SK-N-SH (cell line): ENCODE results near the gene NBEAL2. TPM values are rescaled to one million over a fixed set of nuclear protein-coding genes. Genes with fewer than 3 reads are reported as not detected.

Source experiments
- CTCF ChIA-PET: fragments of 300-600, 350-600 bp; formaldehyde crosslinking; extraction: SDS; loops from one replicate; lab custom pipeline; 2021; lab: Yijun Ruan, JAX
- POLR2A ChIA-PET: fragments of 350-600 bp; sonication (Branson Sonifier 250); formaldehyde crosslinking; extraction: SDS; loops from one replicate; lab custom pipeline; 2020; ENCODE audit warnings: antibody characterized with exemption, inconsistent platforms; lab: Yijun Ruan, JAX
- DNase-seq: peaks from one replicate; pipeline ENCODE4 v3.0.0; 2012
- H2AFZ ChIP-seq: fragments of 200-600 bp; sonication (generic); 2 replicates; pipeline ENCODE4 v1.8.1; 2016; ENCODE audit warnings: antibody characterized with exemption, mild to moderate bottlenecking, low read depth
- H3F3A ChIP-seq: fragments of 200-600 bp; sonication (generic); replicated peaks from 2 replicates; pipeline ENCODE3; 2016; ENCODE audit warnings: antibody characterized with exemption, mild to moderate bottlenecking; ENCODE audit not compliant: insufficient read depth
- H3K27ac ChIP-seq, 2 experiments: fragments of 200-500 bp in 1 of 2; fragments of 200-600 bp in 1 of 2; sonication (Bioruptor generic) in 1 of 2; sonication (generic), shearing (Covaris generic) in 1 of 2; 2 replicates each; pipeline versions ENCODE4 v1.5.1 to v1.6.1; 2014 to 2016; ENCODE audit warnings: low read depth in 2 of 2, inconsistent platforms in 1 of 2, low read length in 1 of 2, mild to moderate bottlenecking in 1 of 2, mixed read lengths in 1 of 2
- H3K27me3 ChIP-seq: fragments of 200-600 bp; sonication (generic), shearing (Covaris generic); 2 replicates; pipeline ENCODE4 v1.6.1; 2016; ENCODE audit warnings: mixed run types; ENCODE audit not compliant: insufficient read depth
- H3K36me3 ChIP-seq, 2 experiments: fragments of 200-500 bp in 1 of 2; fragments of 200-600 bp in 1 of 2; sonication (Bioruptor generic) in 1 of 2; sonication (generic) in 1 of 2; replicated peaks in 1 of 2; 2 replicates each; pipeline versions ENCODE3 to v1.5.1; 2014 to 2016; ENCODE audit warnings: low read length in 1 of 2, mild to moderate bottlenecking in 1 of 2; ENCODE audit not compliant: insufficient read depth in 2 of 2, control insufficient read depth in 1 of 2
- H3K4me1 ChIP-seq, 2 experiments: fragments of 200-500 bp in 1 of 2; fragments of 200-600 bp in 1 of 2; sonication (Bioruptor generic) in 1 of 2; sonication (generic), shearing (Covaris generic) in 1 of 2; 2 replicates each; pipeline versions ENCODE4 v1.5.1 to v1.6.1; 2014 to 2016; ENCODE audit warnings: low read depth in 1 of 2, low read length in 1 of 2, mixed run types in 1 of 2; ENCODE audit not compliant: insufficient read depth in 2 of 2, control insufficient read depth in 1 of 2
- H3K4me2 ChIP-seq: fragments of 200-600 bp; sonication (generic), shearing (Covaris generic); 2 replicates; pipeline ENCODE4 v1.6.1; 2017; ENCODE audit warnings: mixed run types
- H3K4me3 ChIP-seq, 2 experiments: fragments of 200-500 bp in 1 of 2; fragments of 200-600 bp in 1 of 2; sonication (Bioruptor generic) in 1 of 2; sonication (generic), shearing (Covaris generic) in 1 of 2; 2 replicates each; pipeline versions ENCODE4 v1.5.1 to v1.8.1; 2014 to 2016; ENCODE audit warnings: low read depth in 2 of 2, inconsistent platforms in 1 of 2, low read length in 1 of 2, mild to moderate bottlenecking in 1 of 2, mixed read lengths in 1 of 2, moderate library complexity in 1 of 2
- H3K79me2 ChIP-seq: fragments of 200-600 bp; sonication (generic); 2 replicates; pipeline ENCODE4 v1.8.1; 2017; ENCODE audit warnings: mild to moderate bottlenecking; ENCODE audit not compliant: insufficient read depth
- H3K9ac ChIP-seq: fragments of 200-600 bp; sonication (generic); 2 replicates; pipeline ENCODE4 v1.6.1; 2017; ENCODE audit warnings: mixed run types
- H3K9me2 ChIP-seq: fragments of 200-600 bp; sonication (generic); 2 replicates; pipeline ENCODE4 v1.6.1; 2017; ENCODE audit warnings: mixed run types
- H3K9me3 ChIP-seq: fragments of 200-600 bp; sonication (generic); 2 replicates; pipeline ENCODE4 v1.6.1; 2017; ENCODE audit warnings: mixed run types, mild to moderate bottlenecking, moderate library complexity
- H4K20me1 ChIP-seq: fragments of 200-600 bp; sonication (generic); 2 replicates; pipeline ENCODE4 v1.6.1; 2017; ENCODE audit warnings: mild to moderate bottlenecking, mixed run types; ENCODE audit not compliant: insufficient read depth
- CHD2 ChIP-seq: fragments of 150-350 bp; IDR thresholded peaks from 2 replicates; pipeline ENCODE4 v1.6.1; 2018; ENCODE audit warnings: low read length; ENCODE audit not compliant: partially characterized antibody
- ELF1 ChIP-seq: IDR thresholded peaks from 2 replicates; pipeline ENCODE4 v1.4.0; 2012
- EP300 ChIP-seq, 2 experiments: IDR thresholded peaks; 2 replicates each; pipeline versions ENCODE4 v1.4.0 to v1.6.1; 2012; ENCODE audit warnings: borderline replicate concordance in 1 of 2, low read depth in 1 of 2, low read length in 1 of 2
- EZH2phosphoT487 ChIP-seq: fragments of 200-600 bp; sonication (generic); IDR thresholded peaks from 2 replicates; pipeline ENCODE4 v1.6.1; 2017; ENCODE audit warnings: low read depth, mixed run types, mild to moderate bottlenecking, antibody characterized with exemption, moderate library complexity, borderline replicate concordance
- FOSL2 ChIP-seq: IDR thresholded peaks from 2 replicates; pipeline ENCODE4 v1.4.0; 2012; ENCODE audit warnings: low read depth, mild to moderate bottlenecking, moderate library complexity, borderline replicate concordance
- GABPA ChIP-seq: IDR thresholded peaks from 2 replicates; pipeline ENCODE4 v1.4.0; 2012; ENCODE audit warnings: low read depth, mild to moderate bottlenecking
- GATA2 ChIP-seq: sonication (generic); formaldehyde crosslinking; IDR thresholded peaks from 2 replicates; pipeline ENCODE4 v1.5.0; 2020; ENCODE audit warnings: mild to moderate bottlenecking, missing genetic modification reagents
- JUND ChIP-seq: IDR thresholded peaks from 2 replicates; pipeline ENCODE4 v1.4.0; 2012
- MXI1 ChIP-seq: IDR thresholded peaks from 2 replicates; pipeline ENCODE4 v1.6.1; 2012; ENCODE audit warnings: mild to moderate bottlenecking, low read depth, low read length, improper control_type of control experiment
- NFIC ChIP-seq: IDR thresholded peaks from 2 replicates; pipeline ENCODE4 v1.4.0; 2012; ENCODE audit warnings: borderline replicate concordance
- POLR2AphosphoS5 ChIP-seq: IDR thresholded peaks from 2 replicates; pipeline ENCODE4 v1.6.1; 2012; ENCODE audit warnings: low read depth, low read length
- RAD21 ChIP-seq: IDR thresholded peaks from 2 replicates; pipeline ENCODE4 v1.6.1; 2012; ENCODE audit warnings: mild to moderate bottlenecking, low read length
- RCOR1 ChIP-seq: fragments of 150-350 bp; IDR thresholded peaks from 2 replicates; pipeline ENCODE4 v1.6.1; 2017; ENCODE audit warnings: antibody characterized with exemption, low read length
- RFX5 ChIP-seq: IDR thresholded peaks from 2 replicates; pipeline ENCODE4 v1.6.1; 2012; ENCODE audit warnings: mild to moderate bottlenecking, improper control_type of control experiment, low read length
- RXRA ChIP-seq: IDR thresholded peaks from 2 replicates; pipeline ENCODE4 v1.4.0; 2012; ENCODE audit warnings: low read depth, mild to moderate bottlenecking, borderline replicate concordance
- SIN3A ChIP-seq: IDR thresholded peaks from 2 replicates; pipeline ENCODE4 v1.6.1; 2012; ENCODE audit warnings: low read depth, mild to moderate bottlenecking, low read length, moderate library complexity, borderline replicate concordance
- SMC3 ChIP-seq: IDR thresholded peaks from 2 replicates; pipeline ENCODE4 v1.6.1; 2012; ENCODE audit warnings: low read depth, low read length, improper control_type of control experiment
- TCF12 ChIP-seq: IDR thresholded peaks from 2 replicates; pipeline ENCODE4 v1.4.0; 2012
- TEAD4 ChIP-seq: IDR thresholded peaks from 2 replicates; pipeline ENCODE4 v1.4.0; 2012; ENCODE audit warnings: mild to moderate bottlenecking, borderline replicate concordance; ENCODE audit not compliant: insufficient read depth
- WGBS: methylation state at CpG from one replicate; pipeline ENCODE4 v1.1.6; 2017; ENCODE audit warnings: low lambda C conversion rate; 5-methylcytosine and 5-hydroxymethylcytosine counted together
- polyA plus RNA-seq, 3 experiments: library from polyadenylated mRNA; depleted of rRNA; stranded (reverse); fragments of >200 nt; gene quantifications; 2 replicates each; pipeline ENCODE4 v1.2.3, GENCODE V29; 2012
- TF ChIP-seq, protein P1 (sequence below): IDR thresholded peaks from 2 replicates; pipeline ENCODE4; 2012
- TF ChIP-seq, protein P2 (sequence below): IDR thresholded peaks from 2 replicates; pipeline ENCODE4 v1.4.0; 2012; ENCODE audit warnings: low read depth
- TF ChIP-seq, protein P3 (sequence below): fragments of 150-350 bp; IDR thresholded peaks from 2 replicates; pipeline ENCODE4 v1.6.1; 2016; ENCODE audit warnings: mild to moderate bottlenecking, low read depth, low read length

Gene NBEAL2
- polyA plus RNA-seq, 1 of the 3 experiments (the other 2 are of a cell fraction), result 20.3 TPM

DNA sequence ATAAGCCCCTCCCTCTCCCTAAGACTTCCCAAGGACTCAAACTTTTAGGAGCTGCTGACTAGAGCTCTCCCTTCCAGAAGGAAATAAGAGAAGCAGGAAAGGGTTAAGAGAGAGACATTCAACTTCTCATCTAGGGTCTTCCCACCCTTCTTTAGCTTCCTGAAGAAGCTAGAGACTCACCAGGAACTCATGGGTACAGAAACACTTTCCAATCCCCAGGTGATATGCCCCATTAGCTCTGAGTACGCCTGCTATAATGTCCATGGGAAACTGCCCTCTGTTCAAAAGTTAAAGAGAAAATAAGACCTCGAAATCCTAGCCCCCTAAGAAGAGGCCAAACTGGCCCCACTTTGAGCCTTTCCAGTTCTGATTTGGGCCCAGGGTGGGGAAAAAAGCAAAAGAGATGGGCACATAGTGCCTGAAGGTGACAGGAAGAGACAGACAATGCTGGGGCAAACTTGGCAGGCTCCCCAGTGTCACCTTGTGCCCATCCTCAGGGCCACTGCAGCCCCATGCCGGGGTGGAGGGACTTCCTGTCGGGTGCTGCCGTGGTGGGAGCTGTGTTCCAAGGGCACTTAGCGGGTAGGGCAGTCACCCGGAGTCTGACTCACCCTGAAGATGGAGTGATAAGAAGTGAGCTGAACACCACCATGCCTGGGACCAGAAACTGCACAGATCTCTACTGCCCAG, 32.5 kb upstream of the NBEAL2 start:
- POLR2A ChIA-PET, result interaction anchor here (0.9 to 1.8 kb wide), 2 partner anchors 11 to 29 kb away, joined by 4 to 6 read pairs; partner anchors contain the start of gene CCDC12
- H3K27ac ChIP-seq, result peak overlapping the region; percentile 71 to 87

More for the DNA sequence above, 32.5 kb upstream of the NBEAL2 start:
- TF ChIP-seq JUND (peak; percentile 90), SMC3 (no peak), RAD21 (peak; percentile 20; the same call in 1 of the 2 replicates), TCF12 (peak; percentile 80), NFIC (peak; percentile 60; the same call in 1 of the 2 replicates), FOSL2 (peak; percentile 85), TEAD4 (no peak), RFX5 (no peak), RCOR1 (peak; percentile 41; the same call in 1 of the 2 replicates), GATA2 (CRISPR knock-in tag) (peak; percentile 87), CHD2 (no peak), ELF1 (no peak), RXRA (peak; percentile 75; the same call in 1 of the 2 replicates), EP300 (IDR thresholded peaks at IDR 0.05; ENCODE audit: borderline replicate concordance in 1 of 2, low read depth in 1 of 2, low read length in 1 of 2) (peak; percentile 49 to 59; a peak in 2 of 4 replicates), GABPA (no peak), EZH2phosphoT487 (no peak), SIN3A (peak; percentile 53; the same call in 1 of the 2 replicates), MXI1 (peak; percentile 48; the same call in 1 of the 2 replicates), POLR2AphosphoS5 (no peak)
- TF ChIP-seq, protein P1, sequence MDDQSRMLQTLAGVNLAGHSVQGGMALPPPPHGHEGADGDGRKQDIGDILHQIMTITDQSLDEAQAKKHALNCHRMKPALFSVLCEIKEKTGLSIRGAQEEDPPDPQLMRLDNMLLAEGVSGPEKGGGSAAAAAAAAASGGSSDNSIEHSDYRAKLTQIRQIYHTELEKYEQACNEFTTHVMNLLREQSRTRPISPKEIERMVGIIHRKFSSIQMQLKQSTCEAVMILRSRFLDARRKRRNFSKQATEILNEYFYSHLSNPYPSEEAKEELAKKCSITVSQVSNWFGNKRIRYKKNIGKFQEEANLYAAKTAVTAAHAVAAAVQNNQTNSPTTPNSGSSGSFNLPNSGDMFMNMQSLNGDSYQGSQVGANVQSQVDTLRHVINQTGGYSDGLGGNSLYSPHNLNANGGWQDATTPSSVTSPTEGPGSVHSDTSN, result peak; percentile 62
- TF ChIP-seq, protein P2, sequence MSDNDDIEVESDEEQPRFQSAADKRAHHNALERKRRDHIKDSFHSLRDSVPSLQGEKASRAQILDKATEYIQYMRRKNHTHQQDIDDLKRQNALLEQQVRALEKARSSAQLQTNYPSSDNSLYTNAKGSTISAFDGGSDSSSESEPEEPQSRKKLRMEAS, result 0 out of 2 replicates have a peak, but pooled peaks have one; percentile 46
- TF ChIP-seq, protein P3, sequence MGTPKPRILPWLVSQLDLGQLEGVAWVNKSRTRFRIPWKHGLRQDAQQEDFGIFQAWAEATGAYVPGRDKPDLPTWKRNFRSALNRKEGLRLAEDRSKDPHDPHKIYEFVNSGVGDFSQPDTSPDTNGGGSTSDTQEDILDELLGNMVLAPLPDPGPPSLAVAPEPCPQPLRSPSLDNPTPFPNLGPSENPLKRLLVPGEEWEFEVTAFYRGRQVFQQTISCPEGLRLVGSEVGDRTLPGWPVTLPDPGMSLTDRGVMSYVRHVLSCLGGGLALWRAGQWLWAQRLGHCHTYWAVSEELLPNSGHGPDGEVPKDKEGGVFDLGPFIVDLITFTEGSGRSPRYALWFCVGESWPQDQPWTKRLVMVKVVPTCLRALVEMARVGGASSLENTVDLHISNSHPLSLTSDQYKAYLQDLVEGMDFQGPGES, result no peak
- TF ChIP-seq, all 33 proteins: peak for 13
- peak overlapping the region; percentile 73 for H3K4me2 ChIP-seq
- DNase-seq, result peak; percentile 80
- no peaks in the 10 kb centered on the region for H3K9me3 ChIP-seq
- peaks cover 86% of the 10 kb centered on the region for H4K20me1 ChIP-seq
- H3K9me2 ChIP-seq, result no peaks in the 10 kb centered on the region
- WGBS, result 13% methylated on average over 6 of the region's 7 CpGs
- no peak overlapping the region for H2AFZ ChIP-seq
- peaks cover 97% of the 10 kb centered on the region for H3K79me2 ChIP-seq
- peaks cover 15% of the 10 kb centered on the region for H3F3A ChIP-seq
- CTCF ChIA-PET, result interaction anchor here (1.3 to 2.7 kb wide), 3 partner anchors 12 to 24 kb away, joined by 5 to 11 read pairs (median 10); no protein-coding TSS in a partner anchor
- peaks cover 1 to 10% of the 10 kb centered on the region in 2 experiments for H3K36me3 ChIP-seq
- peaks cover 25 to 42% of the 10 kb centered on the region in 2 experiments for H3K4me1 ChIP-seq
- H3K9ac ChIP-seq, result peak overlapping the region; percentile 22; the same call in 1 of the 2 replicates
- no peak overlapping the region for H3K4me3 ChIP-seq
- no peaks in the 10 kb centered on the region for H3K27me3 ChIP-seq
